NK-92 treated with Interleukin-12 subunit alpha and Interleukin-12 subunit beta, amount 100 ng/mL, for 24 hours (cell line): ENCODE results near the gene PI16.
"Not testable (repeated sequence)": the region's sequence is repeated elsewhere in the genome, so short reads cannot be mapped to it uniquely, and the experiment has no call there.

Experiments used
- DNase-seq: peaks from one replicate; lab custom pipeline; 2025; lab: John Stamatoyannopoulos, UW

PI16 gene

DNA sequence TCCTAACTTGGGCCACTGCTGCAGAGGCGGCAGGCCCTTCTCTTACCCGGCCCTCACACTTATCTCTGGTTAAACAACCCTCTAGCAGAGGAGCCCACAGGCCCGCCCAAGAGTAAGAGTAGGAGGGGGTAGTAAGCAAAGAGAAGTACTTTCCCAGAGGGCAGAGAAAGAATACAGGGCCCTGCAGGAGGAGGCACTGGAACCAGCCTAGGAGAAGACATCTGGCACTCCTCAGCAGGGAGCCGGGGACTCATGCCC is 21.4 kb downstream of the PI16 start:
- DNase-seq = no peak

DNA sequence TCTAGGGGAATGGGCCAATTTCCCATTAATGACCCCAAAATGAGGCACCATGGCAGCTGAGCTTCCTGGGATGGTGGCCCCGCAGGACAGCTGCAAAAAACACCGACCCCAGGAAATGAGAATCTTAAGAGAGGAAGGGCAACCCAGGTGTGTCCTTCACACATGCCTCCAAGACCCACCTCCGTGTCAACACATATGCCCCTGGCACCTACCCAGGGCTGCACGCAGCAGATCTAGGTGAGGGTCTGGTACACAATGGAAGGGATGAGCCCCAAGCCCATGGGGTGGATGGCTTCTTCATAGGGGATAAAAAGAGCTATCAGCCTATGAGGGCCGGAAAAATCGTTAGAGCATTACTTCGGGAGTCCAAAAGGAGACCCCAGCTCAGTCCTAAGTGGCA is 22.0 kb downstream of the PI16 start:
- no peak for DNase-seq

DNA sequence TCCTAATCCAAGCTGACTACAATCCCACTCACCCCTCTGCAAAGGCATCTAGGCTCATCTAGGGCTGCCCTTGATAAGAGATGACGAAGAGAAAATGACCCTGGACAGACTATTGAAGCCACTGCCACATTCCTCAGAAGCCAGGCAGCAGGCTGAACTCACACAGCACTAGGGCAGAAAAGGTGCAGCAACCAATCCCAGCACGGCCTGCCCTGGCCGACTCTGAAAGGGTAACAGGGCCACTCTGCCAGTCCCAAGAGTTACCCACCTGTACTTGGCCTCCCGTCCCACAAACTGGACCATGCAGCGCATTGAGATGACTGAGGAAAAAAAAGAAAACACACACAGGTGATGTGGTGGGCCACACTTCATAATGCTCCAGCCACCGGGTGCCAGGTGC is 22.4 kb downstream of the PI16 start:
- DNase-seq = no peak

DNA sequence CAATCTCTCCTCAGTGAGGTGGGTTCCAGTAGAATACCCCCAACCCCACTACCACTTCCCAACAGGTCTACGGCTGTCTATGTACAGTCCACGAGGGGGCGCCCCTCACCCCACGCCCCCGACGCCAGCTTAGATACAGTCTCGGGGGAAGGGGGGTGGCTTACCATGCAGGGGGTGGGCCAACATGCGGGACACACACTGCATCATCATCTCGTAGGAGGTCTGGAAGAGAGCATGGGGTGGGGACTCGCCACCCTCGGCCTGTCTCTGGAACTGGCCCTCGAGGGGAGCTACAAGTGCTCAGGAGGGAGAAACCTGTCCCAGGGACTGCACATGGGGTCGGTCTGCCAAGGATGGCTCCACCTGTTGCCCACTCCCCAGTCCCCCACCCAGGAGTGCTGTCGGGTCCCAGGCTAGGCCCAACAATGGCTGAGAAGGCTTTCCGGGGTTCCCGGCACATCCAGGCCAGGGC is 23.0 kb downstream of the PI16 start:
- DNase-seq = no peak

DNA sequence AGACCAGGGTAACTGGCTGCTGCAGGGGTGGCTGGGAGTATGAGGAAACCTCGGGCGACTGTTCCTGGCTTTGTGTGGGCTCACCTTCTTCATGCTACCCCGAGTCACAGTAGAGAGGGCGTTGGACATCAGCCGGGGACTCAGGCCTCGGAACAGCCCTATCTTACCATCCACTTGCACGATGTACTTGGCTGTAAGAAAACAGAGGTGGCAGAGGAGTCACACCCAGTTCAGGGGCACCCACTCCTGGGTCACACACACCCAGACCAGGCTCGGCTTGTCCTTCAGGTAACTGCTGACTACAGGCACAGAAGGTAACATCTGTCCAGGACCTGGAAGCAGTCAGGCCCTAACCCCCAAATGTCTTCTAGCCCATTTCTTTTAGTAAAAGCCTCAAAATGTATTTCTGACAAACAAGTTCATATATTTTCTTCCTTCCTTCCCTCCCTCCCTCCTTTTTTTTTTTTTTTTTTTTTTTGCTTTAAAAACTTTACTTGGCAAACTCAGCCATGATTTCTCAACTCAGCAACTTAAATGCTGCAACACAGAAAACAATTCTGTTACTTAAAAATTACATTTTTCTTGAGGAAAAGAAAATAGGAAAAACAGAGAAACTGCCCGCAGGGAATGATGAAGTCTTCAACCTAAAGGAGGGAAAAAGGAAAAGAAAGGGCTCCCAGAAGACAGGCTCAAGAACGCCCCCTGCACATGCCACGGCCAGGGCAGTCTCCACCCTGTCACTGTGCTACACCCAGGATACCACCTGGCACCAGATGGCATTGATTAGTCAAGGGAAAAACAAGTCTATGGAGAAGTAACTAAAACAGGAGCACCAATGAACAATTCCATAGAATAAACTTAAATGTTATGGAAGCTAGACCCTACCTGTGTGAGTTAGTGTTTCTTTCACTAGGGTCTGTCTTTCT is 24.1 kb downstream of the PI16 start:
- no peak for DNase-seq

DNA sequence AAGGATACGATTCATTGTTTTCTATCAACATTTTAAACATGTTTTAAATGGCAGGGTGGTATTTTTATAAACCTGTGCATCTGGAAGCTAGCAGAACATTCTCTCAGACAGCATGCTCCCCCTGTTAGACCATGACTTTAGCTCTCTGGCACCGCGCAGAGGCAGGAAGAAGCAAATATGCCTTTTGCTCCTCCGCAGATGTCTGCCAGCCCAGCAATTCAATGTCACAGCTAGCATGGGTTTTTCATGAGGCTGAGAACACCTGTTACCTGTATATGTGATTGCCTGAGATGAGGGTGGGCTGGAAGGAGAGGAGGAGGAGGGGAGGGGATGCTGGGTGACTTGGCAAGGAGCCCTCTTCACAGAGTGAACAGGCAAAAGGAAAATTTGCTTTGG is 24.8 kb downstream of the PI16 start:
- no peak for DNase-seq

DNA sequence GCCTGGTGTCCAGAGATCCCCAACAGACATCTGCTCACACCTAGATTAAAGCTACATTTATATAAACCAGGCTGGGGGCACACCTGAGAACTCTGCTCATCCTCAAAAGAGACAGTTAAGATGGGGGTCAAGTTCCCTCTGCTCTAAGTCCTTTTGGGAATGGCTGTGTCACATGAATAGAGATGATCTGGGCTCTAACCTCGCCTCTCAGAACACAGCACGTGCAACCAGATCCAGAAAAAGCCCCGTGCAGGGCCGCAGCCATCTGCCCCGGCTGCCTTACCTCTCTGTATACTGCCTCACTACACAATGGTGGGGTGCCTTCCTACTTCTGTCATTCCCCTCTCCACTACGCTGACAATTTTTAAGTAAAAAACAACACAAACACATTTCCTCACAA is 25.6 kb downstream of the PI16 start:
- no peak for DNase-seq

DNA sequence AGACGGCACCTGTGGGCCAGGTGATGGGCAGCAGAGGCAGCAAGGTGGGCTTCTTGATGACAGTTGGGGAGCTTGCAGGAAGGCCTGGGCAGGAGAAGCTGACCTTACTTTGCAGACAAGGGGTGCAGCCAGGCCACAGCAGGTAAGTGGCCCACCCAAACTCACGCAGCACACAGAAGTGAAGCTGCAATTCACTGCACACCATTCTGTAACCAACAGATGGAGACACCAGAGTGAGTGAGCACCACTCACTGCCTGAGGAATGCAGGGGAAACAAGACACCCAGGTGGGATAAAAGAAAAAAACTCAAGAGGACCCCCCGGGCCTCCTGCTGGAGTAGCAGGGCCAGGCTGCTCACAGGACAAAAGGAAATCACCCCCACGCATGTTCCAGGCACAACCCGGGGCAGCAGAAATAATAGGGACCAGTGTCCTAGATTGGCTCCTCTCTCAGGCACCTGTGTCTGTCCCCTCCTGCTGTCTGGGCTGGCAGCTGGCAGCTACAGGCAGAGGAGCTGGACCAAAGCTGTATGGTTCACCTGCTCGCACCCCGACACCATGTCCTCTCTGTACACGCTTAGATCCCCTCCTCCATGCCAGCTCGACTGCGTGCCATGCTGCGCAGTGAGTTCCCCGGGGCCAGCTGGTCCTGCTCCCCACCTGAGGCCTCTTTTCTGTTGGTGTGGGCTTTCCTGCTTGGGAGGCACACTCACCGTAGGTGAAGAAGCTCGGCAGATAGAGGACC is 26.5 kb downstream of the PI16 start:
- no peak for DNase-seq

DNA sequence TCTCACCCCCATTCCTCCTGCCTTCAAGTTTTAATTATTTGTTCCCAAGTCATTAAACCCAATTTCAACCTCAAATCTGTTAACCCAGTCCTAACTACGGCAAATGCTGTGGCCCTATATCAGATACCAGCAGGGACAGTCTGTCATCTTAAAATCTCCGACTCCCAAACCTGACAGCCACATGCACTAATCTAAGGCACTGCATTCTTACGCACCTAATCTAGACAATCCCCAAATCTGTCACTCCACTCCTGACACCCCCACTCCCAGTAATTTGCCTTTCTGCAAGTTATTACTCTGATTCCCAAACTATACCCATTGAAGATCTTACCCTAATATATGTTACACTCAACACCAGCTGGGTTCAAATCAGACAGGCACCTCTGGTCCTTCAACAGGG is 29.0 kb downstream of the PI16 start:
- no peak for DNase-seq

DNA sequence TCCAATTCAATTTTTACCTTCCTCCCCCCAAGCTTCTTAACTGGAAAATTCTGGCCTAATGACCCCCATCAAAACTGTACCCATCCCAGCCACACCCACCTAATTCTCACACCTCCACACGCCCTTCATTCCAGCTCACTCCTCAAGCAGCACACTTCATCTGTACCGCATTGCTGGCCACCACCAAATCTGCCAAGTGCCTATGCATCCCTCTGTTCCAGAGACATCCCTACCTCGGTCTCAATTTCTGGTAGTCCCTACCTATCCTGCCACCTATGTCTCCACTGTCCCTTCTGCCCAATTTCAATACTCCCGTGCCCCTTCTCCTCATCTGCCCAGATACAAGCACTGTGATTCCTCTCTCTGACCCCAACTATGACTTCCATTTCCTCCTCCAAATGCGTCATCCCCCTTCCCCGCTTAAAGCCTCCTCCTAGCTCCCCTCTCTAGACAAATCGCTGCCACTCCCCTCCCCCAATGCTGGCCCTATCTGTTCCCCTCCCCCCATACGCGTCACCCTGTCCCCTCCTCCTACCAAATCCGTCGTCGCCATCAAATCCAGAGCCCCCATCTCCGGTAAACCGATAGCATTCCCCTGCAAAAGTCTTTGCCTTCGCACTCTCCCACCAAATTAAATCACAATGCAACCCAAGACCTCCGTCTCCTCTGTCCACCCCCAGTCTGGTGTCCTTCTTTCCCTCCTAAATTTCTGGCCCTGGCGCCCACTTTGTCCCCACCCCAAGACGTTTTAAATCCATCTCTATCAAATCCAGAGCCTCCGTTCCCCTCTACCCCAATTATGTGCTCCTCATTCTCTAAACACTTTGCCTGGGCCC is 30.3 kb downstream of the PI16 start:
- DNase-seq = no peak

DNA sequence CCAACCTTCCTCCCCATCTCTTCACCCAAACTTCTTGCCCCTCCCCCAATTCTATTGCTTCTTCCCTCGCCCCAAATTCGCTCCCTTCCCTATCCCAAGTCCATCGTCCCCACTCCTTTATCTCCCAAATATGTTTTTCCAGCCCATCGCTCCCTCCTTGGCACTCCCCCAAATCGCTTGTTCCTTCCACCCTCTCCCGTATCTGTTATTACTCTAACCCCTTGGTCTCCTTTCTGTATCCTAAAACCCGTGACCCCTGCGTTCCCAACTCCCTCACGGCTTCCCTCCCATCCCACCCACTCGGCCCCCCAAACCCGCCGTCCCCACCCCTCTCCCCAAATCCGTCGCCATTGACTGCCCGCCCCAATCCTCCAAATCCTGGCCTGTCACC is 30.9 kb downstream of the PI16 start:
- no peak for DNase-seq

DNA sequence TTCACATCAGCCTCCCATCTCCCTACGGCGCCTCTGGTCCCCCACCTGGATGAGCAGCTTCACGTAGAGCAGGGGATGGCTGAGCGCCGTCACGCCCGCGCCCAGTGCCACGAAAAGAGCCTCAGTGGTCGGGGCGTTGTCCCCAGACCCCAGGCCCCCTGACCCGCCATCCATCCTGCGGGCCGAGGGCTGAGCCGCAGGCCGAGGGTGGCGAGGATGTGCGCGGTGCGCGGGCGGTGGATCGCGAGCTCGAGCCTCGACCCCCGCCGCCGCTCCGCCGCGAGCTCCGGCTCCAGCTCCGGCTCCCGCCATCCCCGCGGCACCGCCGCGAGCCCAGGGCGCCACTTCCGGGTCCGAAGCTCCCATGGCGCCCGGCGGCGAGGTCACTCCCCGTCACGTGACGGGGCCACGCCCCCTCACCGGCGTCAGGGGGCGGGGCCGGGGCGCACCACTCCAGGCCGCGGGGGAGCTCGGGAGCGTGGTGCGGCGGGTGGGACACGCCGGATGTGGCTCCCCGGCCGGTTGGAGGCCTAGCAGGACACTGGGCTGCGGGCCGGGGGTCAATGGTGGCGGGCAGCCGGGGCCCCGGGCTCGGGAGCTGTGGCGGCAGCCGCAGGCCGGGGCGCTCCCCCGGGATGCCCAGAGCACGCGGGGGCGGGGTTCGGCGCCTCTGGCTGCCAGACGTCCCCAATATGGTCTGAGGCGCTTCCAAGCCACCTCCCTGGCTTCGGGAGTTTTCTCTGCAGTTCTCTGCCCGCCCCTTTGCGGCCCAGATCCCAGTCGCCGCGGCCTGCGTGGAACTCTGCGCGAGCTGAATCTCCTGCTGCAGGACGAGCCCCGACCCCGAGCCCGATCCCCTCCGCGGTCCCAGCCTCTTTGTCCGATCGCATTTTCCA is 31.5 kb downstream of the PI16 start, which contains the start of gene MTCH1:
Gene MTCH1, minus strand, starts transcription at position 389 of the 896 bp plus-strand sequence. Its CDS starts 23 bp downstream, at position 366.
- peak; percentile 76 for DNase-seq

DNA sequence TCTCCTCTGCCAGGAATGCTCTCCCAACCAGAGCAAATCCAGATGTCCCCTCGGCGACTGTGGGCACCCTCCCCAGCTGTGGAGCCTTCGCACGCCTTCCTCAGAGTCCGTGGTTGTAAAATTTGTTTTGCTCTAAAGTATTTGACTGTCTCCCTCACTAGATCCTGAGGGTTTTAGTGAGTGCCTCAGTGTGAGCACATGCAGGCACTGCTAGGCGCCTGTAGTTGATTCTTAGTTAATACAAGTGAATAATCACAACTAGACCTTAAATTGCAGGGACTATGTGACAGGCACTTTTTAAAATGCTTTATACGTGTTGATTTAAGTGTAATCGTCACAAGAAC is 32.1 kb downstream of the PI16 start:
- DNase-seq = no peak

DNA sequence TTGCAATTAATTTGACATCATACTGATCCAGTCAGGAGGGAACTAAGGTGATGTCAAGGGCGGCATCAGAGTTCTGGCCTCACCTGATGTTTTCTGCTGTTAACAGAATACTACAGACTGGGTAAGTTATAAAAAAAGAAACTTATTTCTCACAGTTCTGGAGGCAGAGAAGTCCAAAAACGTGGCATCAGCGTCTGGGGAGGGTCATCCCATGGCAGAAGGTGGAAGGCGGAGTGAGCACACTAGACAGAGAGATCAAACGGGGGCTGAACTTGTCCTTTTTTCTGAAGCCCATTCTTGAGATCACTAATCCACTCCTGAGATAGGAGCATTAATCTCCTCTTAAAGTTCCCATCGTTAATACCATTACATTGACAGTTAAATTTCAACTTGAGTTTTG is 34.7 kb downstream of the PI16 start:
- DNase-seq = no peak

DNA sequence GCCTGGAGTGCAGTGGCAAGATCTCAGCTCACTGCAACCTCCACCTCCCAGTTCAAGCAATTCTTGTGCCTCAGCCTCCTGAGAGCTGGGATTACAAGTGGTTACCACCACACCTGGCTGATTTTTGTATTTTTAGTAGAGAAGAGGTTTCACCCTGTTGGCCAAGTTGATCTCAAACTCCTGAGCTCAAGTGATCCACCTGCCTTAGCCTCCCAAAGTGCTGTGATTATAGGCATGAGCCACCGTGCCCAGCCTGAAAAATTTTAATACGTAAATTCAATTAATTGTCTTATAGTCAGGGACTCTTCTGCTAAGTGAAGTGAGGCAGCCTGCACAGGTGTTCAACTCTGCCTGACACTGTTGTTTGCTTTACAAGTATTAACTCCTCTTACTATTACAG is 35.9 kb downstream of the PI16 start:
- DNase-seq = not testable (repeated sequence)

DNA sequence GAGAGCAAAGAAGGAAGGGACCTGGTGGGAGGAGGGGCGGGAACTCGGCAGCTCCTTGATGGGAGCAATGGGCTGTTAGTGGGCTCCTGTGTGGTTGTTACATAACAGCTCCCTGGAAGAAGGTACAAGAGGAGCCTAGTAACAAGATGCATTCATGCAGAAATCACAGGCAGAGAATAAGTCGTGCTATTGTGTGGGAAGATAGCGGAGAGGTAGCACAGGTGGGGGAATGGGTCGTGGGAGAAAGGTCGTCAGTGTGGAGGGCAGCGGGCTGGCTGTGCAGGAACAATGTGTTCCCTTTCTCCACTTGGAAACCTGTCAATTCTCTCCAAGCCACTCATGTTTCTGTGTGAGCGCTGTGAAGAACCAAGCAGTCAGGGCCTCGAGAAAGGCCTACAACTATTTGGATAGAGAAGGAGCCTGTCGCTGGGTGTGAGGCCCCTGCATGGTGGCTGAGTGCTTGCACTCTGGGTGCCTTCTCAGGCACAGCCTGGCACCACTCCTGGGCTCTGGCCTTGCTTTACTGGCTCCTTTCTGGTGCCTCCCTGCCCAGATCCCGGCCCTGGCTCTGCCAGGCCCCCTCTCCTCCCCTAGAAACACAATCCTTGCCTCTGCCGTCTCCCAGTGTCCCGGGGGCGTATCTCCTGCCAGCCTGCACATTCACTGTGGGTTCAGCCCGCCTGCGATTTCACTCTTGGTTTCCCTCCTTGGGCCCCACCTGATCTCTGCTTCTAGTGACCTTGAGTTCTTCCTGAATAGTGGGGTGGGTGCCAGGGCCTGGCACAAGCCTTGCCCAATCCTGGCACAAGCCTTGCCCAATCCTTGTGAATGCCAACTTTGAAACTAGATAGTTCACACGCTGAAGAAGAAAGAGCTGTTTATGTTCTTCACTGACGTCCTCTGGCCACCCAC is 43.5 kb downstream of the PI16 start:
- DNase-seq = no peak

DNA sequence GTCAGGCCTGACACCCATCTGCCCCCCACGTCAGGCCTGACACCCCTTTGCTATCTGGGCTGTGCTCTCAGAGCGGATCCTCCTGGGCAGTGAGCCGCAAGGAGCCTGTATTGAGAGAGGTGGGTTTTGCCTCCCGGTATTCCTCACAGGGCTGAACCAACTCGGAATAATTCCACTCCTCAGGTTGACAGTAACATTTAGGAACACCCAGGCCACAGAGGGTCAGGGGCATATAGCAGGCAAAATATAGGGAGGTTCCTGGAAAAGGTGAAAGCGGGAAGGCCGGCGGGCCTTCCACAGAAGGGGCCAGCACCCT is 44.1 kb downstream of the PI16 start:
- DNase-seq = no peak

DNA sequence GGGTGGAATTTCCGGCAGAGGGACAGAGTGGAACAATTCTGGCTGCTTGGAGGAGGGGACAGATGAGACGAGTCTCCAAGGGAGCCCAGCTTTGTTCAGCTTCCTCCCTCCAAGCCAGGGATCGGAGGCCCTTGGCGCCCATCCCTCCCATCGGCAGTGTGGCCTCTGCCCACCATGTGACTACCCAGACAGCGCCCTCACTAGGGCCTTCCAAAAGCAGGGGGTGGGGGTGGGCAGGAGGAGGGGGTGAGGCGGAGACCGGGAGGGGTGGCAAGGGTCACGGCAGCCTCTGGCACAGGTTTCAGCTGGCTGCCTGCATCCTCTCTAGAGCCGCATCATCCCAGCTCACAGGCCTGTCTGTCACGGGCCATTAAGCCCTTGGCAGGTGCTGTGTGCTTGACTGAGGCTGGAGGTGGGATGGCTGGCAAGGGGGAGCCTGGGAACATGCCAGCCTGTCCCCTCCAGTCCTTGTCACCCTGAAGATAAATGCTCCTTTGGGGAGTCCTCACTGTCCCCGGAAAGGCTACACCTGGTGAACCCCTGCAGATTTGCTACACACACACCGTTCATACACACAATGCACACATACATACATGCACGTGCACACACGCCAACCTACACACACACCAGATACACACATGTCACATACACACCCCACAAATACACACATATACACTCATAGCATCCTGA is 44.7 kb downstream of the PI16 start:
- no peak for DNase-seq

DNA sequence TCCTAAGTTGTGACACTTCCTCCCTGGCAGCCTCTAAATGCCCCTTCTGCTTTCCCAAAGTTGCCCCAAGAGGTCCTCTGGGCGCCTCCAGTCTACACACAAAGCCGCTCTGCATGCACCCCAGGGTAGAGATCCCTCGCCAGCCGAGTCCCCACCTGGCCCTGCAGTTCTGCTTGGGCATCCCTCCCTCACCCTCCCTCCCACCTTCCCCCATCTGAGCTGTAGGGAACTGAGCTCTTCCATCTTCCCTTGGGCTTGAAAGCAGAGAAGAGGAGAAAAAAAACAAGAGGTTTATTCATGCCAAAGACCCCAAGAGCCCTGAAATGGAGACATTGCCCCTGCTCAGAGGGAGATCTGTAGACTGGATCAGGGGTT is 45.2 kb downstream of the PI16 start:
- no peak for DNase-seq
